ENCODE results near the gene TTC38.
A peak's percentile ranks its signal among the peaks of the same experiment; 100 is the strongest.

The TTC38 gene

DNA sequence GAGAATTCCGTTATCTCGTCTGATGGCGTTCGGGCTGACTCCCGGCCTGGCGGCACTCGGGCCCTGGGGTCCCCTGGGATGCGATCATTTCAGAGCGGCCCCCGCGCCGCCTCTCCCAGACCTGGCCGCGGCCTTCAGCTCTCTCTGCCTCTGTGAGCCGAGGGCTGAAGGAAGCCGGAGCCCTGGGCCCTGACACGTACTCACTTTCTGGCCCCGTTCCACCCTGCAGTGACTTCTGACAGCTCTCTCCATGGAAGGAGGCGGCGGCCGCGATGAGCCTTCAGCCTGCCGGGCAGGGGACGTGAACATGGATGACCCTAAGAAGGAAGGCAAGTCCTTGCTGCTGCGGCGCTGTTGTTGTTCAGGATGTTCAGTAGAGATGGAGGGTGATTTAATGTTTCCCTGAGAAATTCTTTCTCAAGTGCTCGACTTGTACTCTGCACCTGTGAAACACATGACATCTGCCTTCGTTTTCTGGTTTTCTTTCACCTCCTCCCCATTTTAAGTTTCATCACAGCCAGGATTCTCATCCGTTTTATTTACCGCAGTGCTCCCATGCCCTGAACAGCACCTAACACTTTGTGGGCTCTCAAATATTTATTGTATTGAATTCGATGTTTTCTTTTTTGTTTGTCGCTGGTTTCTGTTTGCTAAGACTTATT lies 29.5 kb downstream of the TTC38 start:
- Histone ChIP-seq H3K4me3 (ENCODE audit: low read length, poor library complexity, severe bottlenecking) (peak overlapping the region; percentile 79), H2AFZ (ENCODE audit: low read length) (no peak overlapping the region; the same call in 1 of the 2 replicates), H3F3A (ENCODE audit: low read depth) (no peaks in the 10 kb centered on the region), H3K36me3 (ENCODE audit: insufficient read depth, low read length) (peaks cover 14% of the 10 kb centered on the region; the same call in 1 of the 2 replicates), H3K4me2 (ENCODE audit: low read depth, low read length, poor library complexity, severe bottlenecking) (peak overlapping the region; percentile 77), H4K20me1 (ENCODE audit: insufficient read depth, low read length, poor library complexity, severe bottlenecking) (peaks cover 2% of the 10 kb centered on the region), H3K4me1 (ENCODE audit: insufficient read depth, low read length, poor library complexity, severe bottlenecking) (peaks cover 52% of the 10 kb centered on the region), H3K9ac (ENCODE audit: low read depth, low read length, poor library complexity, severe bottlenecking) (peak overlapping the region; percentile 94), H3K79me2 (ENCODE audit: insufficient read depth, low read length) (peaks cover 73% of the 10 kb centered on the region), H3K9me2 (replicated peaks; ENCODE audit: low read depth, low read length) (no peaks in the 10 kb centered on the region), H3K9me3 (ENCODE audit: insufficient read depth, low read depth, low read length) (no peaks in the 10 kb centered on the region), H3K27me3 (ENCODE audit: insufficient read depth, low read length, poor library complexity, severe bottlenecking) (no peaks in the 10 kb centered on the region)
- TF ChIP-seq EZH2phosphoT487 (IDR thresholded peaks at IDR 0.05; ENCODE audit: borderline replicate concordance) (no peak), CTCF (conservative IDR thresholded peaks at IDR 0.05; ENCODE audit: low read length) (no peak)

GRCh38 chr22:46299101-46299500 lies 31.3 kb downstream of the TTC38 start:
- Histone ChIP-seq H3K4me2 (ENCODE audit: low read depth, low read length, poor library complexity, severe bottlenecking) (peak overlapping the region; percentile 77), H3K36me3 (ENCODE audit: insufficient read depth, low read length) (peaks cover 10% of the 10 kb centered on the region; the same call in 1 of the 2 replicates), H3F3A (ENCODE audit: low read depth) (no peaks in the 10 kb centered on the region), H3K9ac (ENCODE audit: low read depth, low read length, poor library complexity, severe bottlenecking) (peak overlapping the region; percentile 94), H3K9me2 (replicated peaks; ENCODE audit: low read depth, low read length) (no peaks in the 10 kb centered on the region), H3K4me3 (ENCODE audit: low read length, poor library complexity, severe bottlenecking) (peak overlapping the region; percentile 79), H3K79me2 (ENCODE audit: insufficient read depth, low read length) (peaks cover 91% of the 10 kb centered on the region), H3K4me1 (ENCODE audit: insufficient read depth, low read length, poor library complexity, severe bottlenecking) (peaks cover 51% of the 10 kb centered on the region), H3K27me3 (ENCODE audit: insufficient read depth, low read length, poor library complexity, severe bottlenecking) (no peaks in the 10 kb centered on the region), H2AFZ (ENCODE audit: low read length) (no peak overlapping the region), H3K9me3 (ENCODE audit: insufficient read depth, low read depth, low read length) (no peaks in the 10 kb centered on the region), H4K20me1 (ENCODE audit: insufficient read depth, low read length, poor library complexity, severe bottlenecking) (peaks cover 14% of the 10 kb centered on the region)
- TF ChIP-seq EZH2phosphoT487 (IDR thresholded peaks at IDR 0.05; ENCODE audit: borderline replicate concordance), result no peak

- TF ChIP-seq CTCF (conservative IDR thresholded peaks at IDR 0.05; ENCODE audit: low read length) (no peak), EZH2phosphoT487 (IDR thresholded peaks at IDR 0.05; ENCODE audit: borderline replicate concordance) (no peak)
- Histone ChIP-seq H3K4me1 (ENCODE audit: insufficient read depth, low read length, poor library complexity, severe bottlenecking) (peaks cover 49% of the 10 kb centered on the region), H3K79me2 (ENCODE audit: insufficient read depth, low read length) (peaks cover 96% of the 10 kb centered on the region), H3K4me2 (ENCODE audit: low read depth, low read length, poor library complexity, severe bottlenecking) (peak overlapping the region; percentile 67), H3K4me3 (ENCODE audit: low read length, poor library complexity, severe bottlenecking) (peak overlapping the region; percentile 56), H2AFZ (ENCODE audit: low read length) (no peak overlapping the region), H3K9me3 (ENCODE audit: insufficient read depth, low read depth, low read length) (no peaks in the 10 kb centered on the region), H3K9ac (ENCODE audit: low read depth, low read length, poor library complexity, severe bottlenecking) (peak overlapping the region; percentile 47), H3K27me3 (ENCODE audit: insufficient read depth, low read length, poor library complexity, severe bottlenecking) (no peaks in the 10 kb centered on the region), H4K20me1 (ENCODE audit: insufficient read depth, low read length, poor library complexity, severe bottlenecking) (peaks cover 14% of the 10 kb centered on the region), H3K9me2 (replicated peaks; ENCODE audit: low read depth, low read length) (no peaks in the 10 kb centered on the region), H3F3A (ENCODE audit: low read depth) (no peaks in the 10 kb centered on the region), H3K36me3 (ENCODE audit: insufficient read depth, low read length) (peaks cover 14% of the 10 kb centered on the region; the same call in 1 of the 2 replicates)
Observed at GRCh38 chr22:46300491-46300890, 32.7 kb downstream of the TTC38 start.
